GM19043 (cell line): Measurements from ENCODE around the gene MBL2.
A peak's percentile ranks its signal among the peaks of the same experiment; 100 is the strongest.

Experiments used
- ATAC-seq: cut with Tn5 transposase; IDR thresholded peaks from one replicate; pipeline ENCODE4 v1.9.1; 2021; ENCODE audit warnings: low read depth; ENCODE audit not compliant: unreplicated experiment

Gene MBL2

DNA sequence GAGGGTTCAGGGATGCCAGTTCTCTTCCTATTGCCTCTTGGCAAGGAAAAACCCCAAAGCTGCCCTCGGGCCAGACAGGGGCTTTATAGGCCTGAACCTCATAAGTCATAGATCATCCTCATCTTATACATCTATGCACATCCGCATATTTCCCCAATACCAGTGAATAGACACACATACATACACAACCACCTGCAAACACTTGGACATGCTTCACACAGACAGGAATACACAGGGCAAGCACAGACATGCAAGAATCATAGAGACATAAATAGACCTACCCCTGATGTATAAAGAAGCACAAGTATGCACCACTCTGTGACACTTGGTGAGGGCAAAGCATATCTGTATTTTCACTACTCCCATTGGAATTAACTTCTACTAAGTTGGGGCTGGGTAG is 30.7 kb downstream of the MBL2 start:
- no peak for ATAC-seq

DNA sequence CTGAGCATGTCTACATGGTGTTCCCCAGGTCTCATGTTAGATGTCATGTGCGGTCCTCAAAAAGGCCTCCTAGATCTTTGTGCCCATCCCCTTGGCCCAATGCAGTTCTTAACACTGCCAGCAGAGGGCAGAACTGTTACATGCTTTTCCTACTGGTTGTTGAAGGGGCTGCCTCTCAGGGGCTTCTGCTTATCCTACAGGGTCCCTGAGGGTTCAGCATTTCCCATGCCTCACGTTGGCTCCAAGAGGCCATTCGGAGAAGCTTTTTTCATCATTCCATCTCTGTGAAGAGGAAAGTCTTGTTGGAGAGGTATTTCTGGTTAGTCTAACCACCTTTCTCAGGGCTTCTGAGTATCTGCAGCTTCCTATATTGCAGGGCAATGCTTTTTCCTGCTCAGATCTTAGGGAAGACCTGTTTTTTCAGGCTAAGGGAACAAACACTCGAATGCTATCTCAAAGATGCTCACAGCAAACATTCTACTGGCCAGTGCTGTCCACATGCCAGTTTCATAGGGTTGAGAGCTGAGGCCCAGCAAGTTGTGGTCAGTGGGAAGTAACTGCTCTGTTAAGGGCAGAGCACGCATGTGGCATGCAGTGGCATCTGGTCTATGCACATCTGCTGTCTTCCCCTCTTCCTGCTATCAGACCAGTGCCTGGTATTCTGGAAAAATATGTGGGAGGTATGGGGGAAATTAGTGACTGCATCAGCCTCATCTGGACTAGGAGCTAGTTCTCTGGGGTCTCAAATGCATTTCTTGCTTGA is 31.5 kb downstream of the MBL2 start:
- no peak for ATAC-seq

DNA sequence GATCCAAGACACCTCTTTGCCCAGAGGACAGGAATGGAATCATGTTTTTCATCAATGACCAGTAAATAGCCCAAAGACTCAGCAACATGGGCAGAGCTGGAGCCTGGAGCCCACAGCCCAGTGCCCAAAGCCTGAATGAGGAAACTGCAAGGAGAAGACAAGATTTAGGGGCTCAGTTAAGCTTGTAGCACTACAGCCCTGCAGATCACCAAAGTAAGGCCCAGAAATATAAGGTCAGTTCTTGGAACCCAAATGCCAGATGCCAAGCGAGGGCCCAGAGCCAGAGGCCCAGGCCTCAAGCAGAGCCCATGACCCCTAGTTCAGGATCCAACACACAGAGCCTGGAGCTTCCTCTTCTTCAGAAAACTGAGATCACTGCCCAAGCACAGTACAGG is 32.4 kb downstream of the MBL2 start:
- ATAC-seq: no peak

DNA sequence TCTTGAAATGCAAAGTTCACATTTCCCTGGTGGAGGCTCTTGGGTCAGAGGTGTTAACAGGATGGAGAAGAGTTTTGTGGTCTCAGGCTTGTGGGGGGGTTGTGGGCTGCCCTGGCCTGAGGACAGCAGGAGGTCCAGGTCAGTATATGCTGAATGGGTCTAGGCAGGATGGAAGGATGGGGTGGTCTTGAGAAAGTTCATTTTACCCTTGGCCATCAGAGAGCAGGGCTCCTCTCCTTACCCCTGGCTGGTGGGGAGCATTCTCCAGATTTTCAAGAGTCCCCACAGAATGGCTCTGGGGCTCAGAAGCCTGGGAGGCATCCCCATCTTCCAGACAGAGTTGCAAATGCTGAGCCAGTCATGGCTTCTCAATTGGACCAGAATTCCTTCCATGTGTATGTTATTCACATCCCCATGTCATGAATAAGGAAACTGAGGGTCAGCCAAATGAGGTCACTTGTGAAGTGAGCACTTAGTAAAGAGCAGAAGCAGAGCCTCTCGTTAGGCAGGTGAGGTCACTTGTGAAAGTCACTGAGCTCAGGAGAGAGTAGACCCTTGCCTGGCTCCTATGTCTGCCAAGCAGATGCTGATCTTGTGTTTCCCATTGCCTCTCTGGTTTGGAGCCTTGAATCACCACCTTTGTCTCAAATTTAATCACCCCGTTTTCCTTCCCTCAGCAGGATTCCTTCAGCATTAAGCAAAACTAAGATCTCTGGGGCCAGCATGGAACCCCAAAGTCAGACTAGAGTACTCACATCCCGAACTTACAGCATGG is 33.0 kb downstream of the MBL2 start:
- no peak for ATAC-seq

DNA sequence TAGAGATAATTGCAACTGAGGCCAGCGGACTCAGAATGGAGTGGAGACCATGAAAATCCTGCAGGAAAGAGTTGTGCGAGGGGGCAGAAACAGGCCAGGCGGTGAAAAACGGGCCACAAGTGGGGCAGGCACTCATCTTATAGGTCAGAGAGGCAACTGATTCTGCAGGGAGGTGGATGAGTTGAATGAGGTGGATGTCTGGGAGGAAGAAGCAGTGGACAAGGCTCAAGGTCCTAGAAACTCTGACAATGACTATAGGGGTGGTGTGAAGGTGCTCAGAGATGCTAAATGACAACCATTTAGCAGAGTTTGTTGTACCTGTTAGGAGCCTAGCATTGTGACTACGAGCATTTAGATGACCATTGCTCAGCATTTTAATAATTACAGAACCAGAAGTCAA is 33.6 kb downstream of the MBL2 start:
- no peak for ATAC-seq

DNA sequence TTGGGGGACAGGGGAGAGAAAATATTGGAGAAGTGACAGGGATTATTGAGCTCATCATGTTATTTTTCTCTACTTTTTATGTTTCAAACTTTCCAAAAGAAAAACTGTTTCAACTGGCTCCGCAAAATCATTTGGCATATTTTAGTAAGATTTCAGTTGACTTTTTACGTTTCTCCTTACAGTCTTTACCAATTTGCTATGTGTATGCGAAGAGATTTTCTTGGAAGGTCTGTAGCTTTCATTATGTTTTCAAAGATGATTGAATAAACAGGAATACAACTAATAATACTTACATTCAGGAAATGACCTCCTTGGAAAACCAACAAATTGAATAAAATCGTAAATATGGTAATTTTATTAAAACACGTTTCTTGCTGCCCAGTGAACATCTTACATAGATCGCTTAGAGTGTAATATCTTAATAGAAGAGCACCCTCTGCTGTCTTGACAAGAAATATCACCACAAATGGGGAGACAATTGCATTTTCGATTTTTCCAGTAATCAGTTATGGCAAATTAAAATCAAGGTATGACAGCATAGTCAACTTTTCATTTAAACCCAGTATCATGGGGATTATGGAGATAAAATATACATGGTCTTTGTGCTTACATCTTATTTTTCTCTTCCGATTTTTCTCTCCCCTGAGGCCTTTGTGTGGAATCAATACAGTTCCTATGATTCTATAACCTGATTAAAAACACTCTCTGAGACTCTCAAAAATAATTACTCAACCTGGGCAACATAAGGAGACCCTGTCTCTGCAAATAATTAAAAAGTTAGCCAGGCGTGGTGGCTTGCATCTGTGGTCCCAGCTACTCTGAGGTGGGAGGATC is 43.1 kb downstream of the MBL2 start:
- ATAC-seq: peak; percentile 77

DNA sequence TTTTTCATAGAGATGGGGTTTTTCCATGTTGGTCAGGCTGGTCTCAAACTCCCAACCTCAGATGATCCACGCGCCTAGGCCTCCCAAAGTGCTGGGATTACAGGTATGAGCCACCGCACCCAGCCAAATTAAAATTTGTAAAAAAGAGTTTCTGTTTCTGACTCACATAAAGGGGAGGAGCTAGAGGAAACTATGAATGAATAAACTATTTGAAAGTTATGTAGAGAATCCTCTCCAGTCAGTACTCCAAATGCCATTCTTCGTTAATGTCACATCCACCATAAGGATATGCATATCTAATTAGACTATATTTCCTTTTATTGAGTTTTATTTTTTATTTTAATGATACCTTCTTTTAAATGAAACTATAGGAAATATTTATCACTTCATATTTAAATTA is 52.6 kb downstream of the MBL2 start:
- no peak for ATAC-seq
